ENCODE measurements around the gene KIDINS220.

DNA sequence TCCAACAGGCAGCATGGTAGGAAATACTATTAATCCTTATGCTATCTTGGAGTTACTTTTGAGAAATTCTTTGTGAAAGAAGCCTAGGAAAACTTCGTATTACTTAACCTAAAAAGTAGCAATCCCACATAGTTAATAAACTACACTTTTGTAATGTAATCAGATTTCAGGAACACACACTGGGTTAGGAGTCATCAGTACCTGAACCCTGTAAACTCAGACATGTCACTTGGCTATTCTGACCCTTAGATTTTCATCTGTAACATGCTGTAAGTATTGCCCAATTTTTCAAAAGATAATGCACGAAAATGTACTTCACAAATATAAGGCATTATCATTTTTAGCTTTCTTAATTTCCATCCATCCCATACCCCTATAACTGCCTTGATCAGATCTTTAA is 39.0 kb downstream of the KIDINS220 start:
- TF ChIP-seq CTCF (IDR thresholded peaks at IDR 0.05): no peak
- TF ChIP-seq POLR2A (IDR thresholded peaks at IDR 0.05; ENCODE audit: low read depth): no peak
- no peak for TF ChIP-seq POLR2AphosphoS5 (IDR thresholded peaks at IDR 0.05)
